Karpas-422 (cell line): ENCODE measurements around the gene EID2. TPM values are rescaled to one million over a fixed set of nuclear protein-coding genes. Genes with fewer than 3 reads are reported as not detected.

Experiments used
- DNase-seq: peaks from one replicate; pipeline ENCODE4 v3.0.0-alpha.2; 2015
- H2AFZ ChIP-seq: fragments of 200-600 bp; sonication (generic); 2 replicates; pipeline ENCODE4 v1.6.1; 2014; ENCODE audit warnings: antibody characterized with exemption, low read length, mixed read lengths
- H3K27ac ChIP-seq: fragments of 200-600 bp; sonication (generic); 2 replicates; pipeline ENCODE4 v1.5.1; 2014; ENCODE audit warnings: mild to moderate bottlenecking, low read length, moderate library complexity
- H3K27me3 ChIP-seq: fragments of 200-600 bp; sonication (generic); 2 replicates; pipeline ENCODE4 v1.6.1; 2014; ENCODE audit warnings: low read length, mixed read lengths
- H3K36me3 ChIP-seq: fragments of 200-600 bp; sonication (generic); 2 replicates; pipeline ENCODE4 v1.6.1; 2014; ENCODE audit warnings: low read length, mixed read lengths; ENCODE audit not compliant: insufficient read depth
- H3K4me1 ChIP-seq: fragments of 200-600 bp; sonication (generic); 2 replicates; pipeline ENCODE4 v1.6.1; 2014; ENCODE audit warnings: mild to moderate bottlenecking, low read length, mixed read lengths
- H3K4me2 ChIP-seq: fragments of 200-600 bp; sonication (generic); 2 replicates; pipeline ENCODE4 v1.6.1; 2014; ENCODE audit warnings: low read length, low read depth, mild to moderate bottlenecking; ENCODE audit not compliant: poor library complexity, severe bottlenecking
- H3K4me3 ChIP-seq: fragments of 200-600 bp; sonication (generic); 2 replicates; pipeline ENCODE4 v1.5.1; 2014; ENCODE audit warnings: mild to moderate bottlenecking, antibody characterized with exemption, low read length, mixed read lengths
- H3K79me2 ChIP-seq: fragments of 200-600 bp; sonication (generic); 2 replicates; pipeline ENCODE4 v1.6.1; 2014; ENCODE audit warnings: mild to moderate bottlenecking, low read length, mixed read lengths
- H3K9ac ChIP-seq: fragments of 200-600 bp; sonication (generic); 2 replicates; pipeline ENCODE4 v1.6.0; 2014; ENCODE audit warnings: low read length
- H3K9me2 ChIP-seq: fragments of 200-600 bp; sonication (generic), shearing (Covaris generic); replicated peaks from 2 replicates; pipeline ENCODE4 v1.6.0; 2014; ENCODE audit warnings: mild to moderate bottlenecking, low read length, moderate library complexity; ENCODE audit not compliant: insufficient read depth
- H3K9me3 ChIP-seq: fragments of 300-700, 200-600 bp; sonication (generic); 2 replicates; pipeline ENCODE4 v1.6.1; 2014; ENCODE audit warnings: low read length, mixed read lengths
- H4K20me1 ChIP-seq: fragments of 200-600 bp; sonication (generic); 2 replicates; pipeline ENCODE4 v1.6.1; 2014; ENCODE audit warnings: mild to moderate bottlenecking, antibody characterized with exemption, low read length, low read depth; ENCODE audit not compliant: insufficient read depth
- total RNA-seq: library from RNA; depleted of rRNA; stranded (reverse); fragments of >200 nt; shearing (Covaris generic); gene quantifications from 2 replicates; pipeline ENCODE4 v1.2.3, GENCODE V29; 2014; ENCODE audit warnings: low replicate concordance; rRNA removed

Gene EID2, protein sequence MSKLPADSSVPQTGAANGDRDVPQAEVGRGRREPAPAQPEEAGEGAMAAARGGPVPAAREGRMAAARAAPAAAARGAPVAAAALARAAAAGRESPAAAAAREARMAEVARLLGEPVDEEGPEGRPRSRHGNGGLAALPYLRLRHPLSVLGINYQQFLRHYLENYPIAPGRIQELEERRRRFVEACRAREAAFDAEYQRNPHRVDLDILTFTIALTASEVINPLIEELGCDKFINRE
- 5.9 and 11.1 TPM in 2 replicates for total RNA-seq

DNA sequence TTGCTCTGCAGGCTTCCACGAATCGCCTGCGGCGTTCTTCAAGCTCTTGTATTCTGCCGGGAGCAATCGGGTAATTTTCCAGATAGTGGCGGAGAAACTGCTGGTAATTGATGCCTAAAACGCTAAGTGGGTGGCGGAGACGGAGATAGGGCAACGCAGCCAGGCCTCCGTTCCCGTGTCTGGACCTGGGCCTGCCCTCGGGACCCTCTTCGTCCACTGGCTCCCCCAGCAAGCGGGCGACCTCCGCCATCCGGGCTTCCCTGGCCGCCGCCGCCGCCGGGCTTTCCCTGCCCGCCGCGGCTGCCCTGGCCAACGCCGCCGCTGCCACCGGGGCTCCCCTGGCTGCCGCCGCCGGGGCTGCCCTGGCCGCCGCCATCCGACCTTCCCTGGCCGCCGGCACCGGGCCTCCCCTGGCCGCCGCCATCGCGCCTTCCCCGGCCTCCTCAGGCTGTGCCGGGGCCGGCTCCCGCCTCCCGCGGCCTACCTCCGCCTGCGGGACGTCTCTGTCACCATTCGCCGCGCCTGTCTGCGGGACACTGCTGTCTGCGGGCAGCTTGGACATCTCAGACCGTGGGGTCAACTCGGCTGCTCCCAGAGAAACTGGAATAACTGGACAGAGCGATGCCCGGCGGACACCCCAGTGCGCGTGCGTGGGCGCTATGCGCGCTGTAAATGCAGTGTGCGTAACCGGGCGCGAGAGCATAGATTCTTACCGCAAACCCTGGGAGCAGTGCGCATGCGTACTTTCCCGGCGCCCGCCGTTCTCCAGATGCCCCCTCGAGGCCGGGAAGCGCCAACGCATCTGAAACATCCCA is at the start of gene EID2:
Gene EID2, minus strand, starts transcription at position 644 of the 815 bp plus-strand sequence. Its CDS starts 82 bp downstream, at position 562.
- no peaks in the 10 kb centered on the region; the same call in 1 of the 2 replicates for H4K20me1 ChIP-seq
- H2AFZ ChIP-seq: peak within 1 kb of the TSS; percentile 95

DNA sequence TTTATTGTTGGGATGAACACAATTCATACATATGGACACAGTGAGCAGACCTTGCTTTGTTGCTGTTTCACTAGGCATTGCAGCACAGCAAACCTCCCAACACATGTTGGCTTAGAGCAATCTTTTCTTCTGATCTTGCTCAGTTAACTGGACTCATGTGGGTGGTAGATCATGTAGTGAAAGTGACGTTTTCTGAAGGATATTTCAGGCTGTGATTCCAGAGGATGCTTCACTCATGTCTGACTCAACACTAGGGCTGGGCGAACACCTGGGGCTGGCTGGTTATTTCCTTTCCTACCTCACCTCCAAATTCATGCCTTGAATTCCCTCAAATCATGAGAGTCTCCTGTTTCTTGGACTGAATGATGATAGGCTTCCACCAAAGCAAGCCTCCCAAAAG is 48.1 kb upstream of the EID2 start:
- no peak overlapping the region for H3K9ac ChIP-seq
- no peak overlapping the region for H3K4me2 ChIP-seq
- no peak overlapping the region for H3K27ac ChIP-seq
- H3K4me3 ChIP-seq: no peak overlapping the region
- peaks cover 5% of the 10 kb centered on the region; the same call in 1 of the 2 replicates for H3K36me3 ChIP-seq
- no peaks in the 10 kb centered on the region for H3K9me2 ChIP-seq
- H3K4me1 ChIP-seq: peaks cover 74% of the 10 kb centered on the region
- H3K79me2 ChIP-seq: no peaks in the 10 kb centered on the region
- H4K20me1 ChIP-seq: no peaks in the 10 kb centered on the region
- H3K9me3 ChIP-seq: no peaks in the 10 kb centered on the region; the same call in 1 of the 2 replicates
- no peak overlapping the region for H2AFZ ChIP-seq
- no peaks in the 10 kb centered on the region for H3K27me3 ChIP-seq
- DNase-seq: no peak

More for the DNA sequence above, at the start of gene EID2:
- Histone ChIP-seq H3K27me3 (no peaks in the 10 kb centered on the region), H3K9me2 (no peaks in the 10 kb centered on the region), H3K4me3 (peak within 1 kb of the TSS; percentile 70), H3K4me2 (peak within 1 kb of the TSS; percentile 77), H3K4me1 (peaks cover 36% of the 10 kb centered on the region), H3K9me3 (no peaks in the 10 kb centered on the region), H3K27ac (no peak within 1 kb of the TSS), H3K36me3 (no peaks in the 10 kb centered on the region), H3K9ac (peak within 1 kb of the TSS; percentile 90), H3K79me2 (no peaks in the 10 kb centered on the region)
- DNase-seq: peak; percentile 95

DNA sequence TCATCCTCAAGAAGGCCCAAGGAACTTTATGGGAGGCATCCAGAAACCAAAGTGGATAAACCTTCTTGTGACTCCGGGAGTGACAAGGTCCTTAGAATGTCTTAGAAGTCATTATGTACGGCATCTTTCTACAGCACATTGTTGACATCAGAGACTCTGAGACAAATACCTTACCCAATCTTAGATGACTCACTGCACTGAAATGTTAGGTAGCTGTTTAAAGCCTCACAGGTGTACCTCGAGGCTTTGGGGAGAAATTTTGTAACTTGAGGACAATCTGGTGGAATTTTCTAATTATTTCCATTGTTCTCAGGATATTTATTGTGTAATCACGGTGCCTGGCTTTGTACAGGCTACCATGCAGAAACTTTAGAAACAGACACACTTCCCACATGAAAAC is 47.5 kb upstream of the EID2 start:
- Histone ChIP-seq H3K27me3 (no peaks in the 10 kb centered on the region), H3K36me3 (peaks cover 5% of the 10 kb centered on the region; the same call in 1 of the 2 replicates), H3K9me2 (no peaks in the 10 kb centered on the region), H2AFZ (no peak overlapping the region), H3K9ac (no peak overlapping the region), H3K27ac (no peak overlapping the region), H3K4me3 (no peak overlapping the region), H3K4me2 (peak overlapping the region; percentile 38), H3K4me1 (peaks cover 74% of the 10 kb centered on the region), H3K9me3 (no peaks in the 10 kb centered on the region; the same call in 1 of the 2 replicates), H3K79me2 (no peaks in the 10 kb centered on the region), H4K20me1 (no peaks in the 10 kb centered on the region)
- DNase-seq: no peak

DNA sequence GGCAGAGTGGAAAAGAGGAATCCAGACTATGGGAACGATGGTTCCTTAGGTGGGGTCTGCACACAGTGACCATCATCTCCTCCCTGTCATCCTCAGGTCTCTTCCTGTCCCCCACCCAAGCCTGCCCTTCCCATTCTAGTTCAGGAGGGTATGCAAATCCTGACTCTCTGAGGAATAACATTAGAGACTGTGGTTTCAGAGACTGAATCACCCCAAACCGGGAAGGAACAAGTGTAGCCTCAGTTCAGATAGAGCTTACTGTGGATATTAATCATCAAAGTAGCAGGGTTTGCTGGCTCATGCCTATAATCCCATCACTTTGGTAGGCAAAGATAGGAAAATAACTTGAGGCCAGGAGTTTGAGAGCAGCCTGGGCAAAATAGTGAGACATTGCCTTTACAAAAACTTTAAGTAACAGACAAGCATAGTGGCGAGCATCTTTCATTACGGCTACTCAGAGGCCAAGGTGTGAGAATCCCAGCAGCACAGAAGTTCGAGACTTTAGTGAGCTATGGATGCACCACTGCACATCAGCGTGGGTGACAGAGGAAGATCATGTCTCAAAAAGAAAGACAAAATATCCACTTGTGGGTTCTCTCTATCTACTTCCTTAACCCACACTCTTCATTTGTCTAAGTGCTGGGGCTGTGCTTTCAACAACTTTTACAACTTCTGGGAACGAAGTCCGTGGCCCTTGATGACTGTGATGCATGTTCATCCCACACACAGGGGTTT is 43.1 kb upstream of the EID2 start:
- Histone ChIP-seq H2AFZ (peak overlapping the region; percentile 31; the same call in 1 of the 2 replicates), H3K4me1 (peaks cover 62% of the 10 kb centered on the region), H3K36me3 (no peaks in the 10 kb centered on the region; the same call in 1 of the 2 replicates), H3K4me3 (peak overlapping the region; percentile 40), H4K20me1 (no peaks in the 10 kb centered on the region), H3K9ac (peak overlapping the region; percentile 51), H3K27me3 (peaks cover 3% of the 10 kb centered on the region; the same call in 1 of the 2 replicates), H3K4me2 (peak overlapping the region; percentile 84), H3K79me2 (no peaks in the 10 kb centered on the region), H3K9me2 (no peaks in the 10 kb centered on the region), H3K27ac (peak overlapping the region; percentile 80), H3K9me3 (peaks cover 4% of the 10 kb centered on the region)
- DNase-seq: peak; percentile 72

DNA sequence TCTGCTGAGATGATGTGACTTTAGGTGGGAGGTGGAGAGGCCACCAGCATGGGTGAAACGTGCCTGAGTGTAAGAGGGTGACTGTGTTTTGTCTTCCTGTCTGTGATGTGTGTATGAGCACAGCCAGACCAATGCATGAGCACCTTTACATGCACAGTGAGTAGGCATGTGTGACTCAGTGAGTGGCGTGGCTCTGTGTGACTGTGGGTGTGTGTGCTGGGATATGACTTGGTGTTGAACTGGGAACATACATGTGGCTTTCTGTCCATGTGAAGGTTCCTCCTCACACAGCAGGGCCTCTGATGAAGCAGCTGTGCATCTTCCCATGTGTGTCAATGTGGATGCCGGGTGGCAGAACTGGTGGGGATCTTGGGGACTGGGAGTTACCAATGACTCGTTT is 42.5 kb upstream of the EID2 start:
- Histone ChIP-seq H3K4me3 (peak overlapping the region; percentile 40), H3K27me3 (peaks cover 3% of the 10 kb centered on the region; the same call in 1 of the 2 replicates), H3K9me2 (no peaks in the 10 kb centered on the region), H3K9me3 (peaks cover 4% of the 10 kb centered on the region), H3K36me3 (no peaks in the 10 kb centered on the region; the same call in 1 of the 2 replicates), H4K20me1 (no peaks in the 10 kb centered on the region), H3K27ac (peak overlapping the region; percentile 80; the same call in 1 of the 2 replicates), H3K79me2 (no peaks in the 10 kb centered on the region), H3K4me2 (peak overlapping the region; percentile 84), H2AFZ (no peak overlapping the region), H3K9ac (0 out of 2 replicates have a peak overlapping the region, but pooled peaks have one; percentile 51), H3K4me1 (peaks cover 56% of the 10 kb centered on the region)
- DNase-seq: no peak

DNA sequence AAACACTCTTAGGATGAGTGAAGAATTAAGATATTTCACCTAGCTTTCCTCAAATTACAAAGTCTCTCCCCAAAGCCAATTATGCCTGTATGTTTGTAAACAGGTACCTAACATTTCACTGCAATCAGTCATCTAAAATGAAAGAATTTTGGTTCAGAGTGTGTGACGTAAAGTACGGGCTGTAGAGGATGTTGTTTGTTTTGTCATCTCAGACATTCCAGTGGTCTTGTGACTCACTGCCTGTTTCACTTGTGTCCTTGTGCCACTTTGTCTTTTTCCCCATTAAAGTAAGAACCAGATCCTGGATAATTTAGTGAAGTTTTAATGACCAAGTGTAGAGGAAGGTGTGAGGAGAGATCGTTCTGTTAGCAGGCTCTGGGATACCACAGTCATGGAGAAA is 28.6 kb upstream of the EID2 start:
- no peaks in the 10 kb centered on the region for H3K36me3 ChIP-seq

DNA sequence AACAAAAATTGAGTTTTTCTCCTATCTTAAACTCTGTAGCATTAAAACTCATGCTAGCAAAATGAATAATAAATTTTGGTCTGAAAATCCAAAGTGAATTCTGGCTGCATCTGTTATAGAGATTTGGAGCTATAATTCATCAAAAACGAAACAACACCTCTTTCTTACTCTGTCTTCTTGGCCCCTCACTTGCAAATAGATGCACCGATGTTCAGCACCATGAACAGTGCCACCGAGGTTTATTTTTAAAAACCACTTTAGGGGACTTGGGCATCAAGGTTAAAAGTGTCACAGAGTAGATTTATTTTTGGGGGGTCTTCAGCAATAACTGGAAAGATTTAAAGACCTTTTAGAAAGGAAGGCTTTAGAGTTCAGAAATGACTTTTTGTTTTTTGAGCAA is 26.1 kb upstream of the EID2 start:
- Histone ChIP-seq H3K9ac (no peak overlapping the region), H3K9me3 (no peaks in the 10 kb centered on the region), H3K9me2 (no peaks in the 10 kb centered on the region), H3K36me3 (no peaks in the 10 kb centered on the region), H3K27ac (no peak overlapping the region), H3K4me3 (no peak overlapping the region), H3K4me1 (no peaks in the 10 kb centered on the region), H3K27me3 (no peaks in the 10 kb centered on the region), H3K79me2 (no peaks in the 10 kb centered on the region), H4K20me1 (no peaks in the 10 kb centered on the region), H3K4me2 (no peak overlapping the region), H2AFZ (no peak overlapping the region)
- no peak for DNase-seq

More for the DNA sequence above, 28.6 kb upstream of the EID2 start:
- H3K4me1 ChIP-seq: no peaks in the 10 kb centered on the region
- H3K4me3 ChIP-seq: no peak overlapping the region
- no peaks in the 10 kb centered on the region for H3K79me2 ChIP-seq
- no peak overlapping the region for H3K27ac ChIP-seq
- H4K20me1 ChIP-seq: no peaks in the 10 kb centered on the region
- no peak overlapping the region for H3K4me2 ChIP-seq
- no peaks in the 10 kb centered on the region for H3K9me2 ChIP-seq
- H3K9me3 ChIP-seq: no peaks in the 10 kb centered on the region
- no peak overlapping the region for H2AFZ ChIP-seq
- H3K27me3 ChIP-seq: no peaks in the 10 kb centered on the region; the same call in 1 of the 2 replicates
- DNase-seq: no peak
- no peak overlapping the region for H3K9ac ChIP-seq
